ENCODE data around the gene THSD4. TPM values are rescaled to one million over a fixed set of nuclear protein-coding genes. Genes with fewer than 3 reads are reported as not detected.

THSD4 gene
- polyA plus RNA-seq, 1 experiment = 45.8 TPM

DNA sequence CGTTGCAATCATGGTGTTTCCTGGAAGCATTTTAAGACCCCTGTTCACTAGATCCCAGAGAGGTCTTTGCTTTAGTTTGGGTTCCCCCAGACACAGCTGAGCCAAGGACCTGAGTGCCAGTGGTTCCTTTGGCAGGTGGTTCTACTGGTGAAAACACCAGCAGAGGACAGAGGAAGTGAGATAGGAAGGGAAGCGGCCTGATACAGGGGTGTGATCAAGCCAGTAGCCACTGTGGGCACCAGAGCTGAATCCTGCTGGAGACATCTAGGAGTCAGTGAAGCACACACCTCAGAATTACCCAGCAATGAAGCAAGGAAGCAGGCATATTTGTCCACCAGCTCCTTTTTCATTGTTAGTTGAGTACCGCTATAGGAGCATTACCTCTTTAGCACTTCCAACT lies 451.9 kb downstream of the THSD4 start:
- TF ChIP-seq, protein P1, sequence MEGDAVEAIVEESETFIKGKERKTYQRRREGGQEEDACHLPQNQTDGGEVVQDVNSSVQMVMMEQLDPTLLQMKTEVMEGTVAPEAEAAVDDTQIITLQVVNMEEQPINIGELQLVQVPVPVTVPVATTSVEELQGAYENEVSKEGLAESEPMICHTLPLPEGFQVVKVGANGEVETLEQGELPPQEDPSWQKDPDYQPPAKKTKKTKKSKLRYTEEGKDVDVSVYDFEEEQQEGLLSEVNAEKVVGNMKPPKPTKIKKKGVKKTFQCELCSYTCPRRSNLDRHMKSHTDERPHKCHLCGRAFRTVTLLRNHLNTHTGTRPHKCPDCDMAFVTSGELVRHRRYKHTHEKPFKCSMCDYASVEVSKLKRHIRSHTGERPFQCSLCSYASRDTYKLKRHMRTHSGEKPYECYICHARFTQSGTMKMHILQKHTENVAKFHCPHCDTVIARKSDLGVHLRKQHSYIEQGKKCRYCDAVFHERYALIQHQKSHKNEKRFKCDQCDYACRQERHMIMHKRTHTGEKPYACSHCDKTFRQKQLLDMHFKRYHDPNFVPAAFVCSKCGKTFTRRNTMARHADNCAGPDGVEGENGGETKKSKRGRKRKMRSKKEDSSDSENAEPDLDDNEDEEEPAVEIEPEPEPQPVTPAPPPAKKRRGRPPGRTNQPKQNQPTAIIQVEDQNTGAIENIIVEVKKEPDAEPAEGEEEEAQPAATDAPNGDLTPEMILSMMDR (IDR thresholded peaks at IDR 0.05; ENCODE audit: low read depth, low read length) = no peak
- Histone ChIP-seq H3K4me3 (ENCODE audit: low read depth, low read length) (no peak overlapping the region), H3K27me3 (ENCODE audit: control insufficient read depth, insufficient read depth, low read length) (peaks cover 3% of the 10 kb centered on the region), H3K27ac (ENCODE audit: low read depth, low read length) (no peak overlapping the region), H3K9me3 (ENCODE audit: control insufficient read depth, insufficient read depth, low read length) (no peaks in the 10 kb centered on the region)
- DNase-seq (ENCODE audit: low read depth, low spot score) = no peak
- ChIA-PET POLR2A (no interaction called here), CTCF (no interaction called here)

DNA sequence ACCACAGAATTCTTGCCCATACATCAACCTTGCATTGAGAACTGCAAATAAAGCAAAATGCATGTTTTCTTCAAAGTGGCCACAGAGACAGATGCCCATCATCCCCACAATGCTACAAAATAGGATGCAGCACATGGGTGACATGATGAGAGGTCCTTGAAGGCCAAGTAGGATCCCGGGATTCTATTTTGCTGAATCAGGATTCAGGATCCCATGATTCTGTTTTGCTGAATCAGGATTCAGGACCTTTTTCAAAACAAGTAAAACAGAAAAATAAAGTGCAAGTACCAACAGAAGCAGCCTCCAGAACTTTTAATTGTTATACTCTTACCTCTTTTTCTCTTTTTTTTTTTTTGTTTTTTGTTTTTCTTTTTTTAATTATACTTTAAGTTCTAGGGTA lies 453.0 kb downstream of the THSD4 start:
- TF ChIP-seq, protein P1 (IDR thresholded peaks at IDR 0.05; ENCODE audit: low read depth, low read length) = no peak
- Histone ChIP-seq H3K4me3 (ENCODE audit: low read depth, low read length) (no peak overlapping the region), H3K9me3 (ENCODE audit: control insufficient read depth, insufficient read depth, low read length) (no peaks in the 10 kb centered on the region), H3K27me3 (ENCODE audit: control insufficient read depth, insufficient read depth, low read length) (peaks cover 3% of the 10 kb centered on the region), H3K27ac (ENCODE audit: low read depth, low read length) (no peak overlapping the region)
- POLR2A ChIA-PET = no interaction called here
- CTCF ChIA-PET = no interaction called here
- DNase-seq (ENCODE audit: low read depth, low spot score) = no peak

DNA sequence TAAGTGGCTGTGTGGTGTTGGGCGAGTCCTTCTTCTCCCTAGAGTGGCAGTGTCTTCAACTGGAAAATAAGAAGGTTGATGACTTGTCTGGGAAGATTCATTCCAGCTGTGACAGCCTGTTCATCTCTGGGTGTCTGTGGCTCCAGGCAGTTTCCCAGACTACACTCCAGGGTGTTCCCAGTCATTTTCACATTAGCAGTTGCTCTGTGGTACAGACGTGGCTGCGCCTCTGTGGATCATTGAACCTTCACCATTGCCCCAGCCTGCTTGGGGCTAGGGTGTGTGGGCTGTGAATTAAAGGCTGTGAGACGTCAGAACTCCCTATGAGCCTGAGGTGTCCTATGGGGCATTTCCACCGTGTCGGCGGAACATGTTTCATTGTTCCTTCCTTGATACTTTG lies 455.5 kb downstream of the THSD4 start:
- TF ChIP-seq, protein P1 (IDR thresholded peaks at IDR 0.05; ENCODE audit: low read depth, low read length) = no peak
- peaks cover 3% of the 10 kb centered on the region for H3K27me3 ChIP-seq (ENCODE audit: control insufficient read depth, insufficient read depth, low read length)
- no peaks in the 10 kb centered on the region for H3K9me3 ChIP-seq (ENCODE audit: control insufficient read depth, insufficient read depth, low read length)
- ChIA-PET CTCF (no interaction called here), POLR2A (no interaction called here)
- no peak overlapping the region for H3K27ac ChIP-seq (ENCODE audit: low read depth, low read length)
- DNase-seq (ENCODE audit: low read depth, low spot score) = no peak
- H3K4me3 ChIP-seq (ENCODE audit: low read depth, low read length) = no peak overlapping the region

DNA sequence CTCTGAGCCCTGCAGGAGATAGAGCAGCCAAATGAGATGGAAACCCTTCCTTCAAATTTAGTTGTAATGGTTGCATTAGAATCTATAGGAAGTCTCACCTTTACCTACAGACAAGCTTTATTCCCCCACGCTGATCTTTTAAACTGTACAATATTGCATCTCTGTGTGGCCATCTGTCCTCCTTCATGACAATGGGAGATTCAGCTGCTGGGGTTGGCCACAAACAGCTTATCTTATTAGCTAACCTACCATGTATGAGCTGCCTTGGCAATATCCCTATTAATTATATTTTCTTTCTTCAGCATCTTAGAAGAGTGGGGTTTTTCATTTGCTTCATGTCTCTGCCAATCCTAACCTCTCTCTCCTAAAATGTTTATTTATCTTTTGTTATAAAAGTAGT lies 456.4 kb downstream of the THSD4 start:
- Histone ChIP-seq H3K27me3 (ENCODE audit: control insufficient read depth, insufficient read depth, low read length) (peaks cover 3% of the 10 kb centered on the region), H3K4me3 (ENCODE audit: low read depth, low read length) (no peak overlapping the region), H3K27ac (ENCODE audit: low read depth, low read length) (no peak overlapping the region), H3K9me3 (ENCODE audit: control insufficient read depth, insufficient read depth, low read length) (no peaks in the 10 kb centered on the region)
- TF ChIP-seq, protein P1 (IDR thresholded peaks at IDR 0.05; ENCODE audit: low read depth, low read length) = no peak
- no peak for DNase-seq (ENCODE audit: low read depth, low spot score)
- POLR2A ChIA-PET = no interaction called here
- CTCF ChIA-PET = interaction anchor here (1.7 kb wide), 1 partner anchor 79 kb away, joined by 5 read pairs; no protein-coding TSS in a partner anchor

DNA sequence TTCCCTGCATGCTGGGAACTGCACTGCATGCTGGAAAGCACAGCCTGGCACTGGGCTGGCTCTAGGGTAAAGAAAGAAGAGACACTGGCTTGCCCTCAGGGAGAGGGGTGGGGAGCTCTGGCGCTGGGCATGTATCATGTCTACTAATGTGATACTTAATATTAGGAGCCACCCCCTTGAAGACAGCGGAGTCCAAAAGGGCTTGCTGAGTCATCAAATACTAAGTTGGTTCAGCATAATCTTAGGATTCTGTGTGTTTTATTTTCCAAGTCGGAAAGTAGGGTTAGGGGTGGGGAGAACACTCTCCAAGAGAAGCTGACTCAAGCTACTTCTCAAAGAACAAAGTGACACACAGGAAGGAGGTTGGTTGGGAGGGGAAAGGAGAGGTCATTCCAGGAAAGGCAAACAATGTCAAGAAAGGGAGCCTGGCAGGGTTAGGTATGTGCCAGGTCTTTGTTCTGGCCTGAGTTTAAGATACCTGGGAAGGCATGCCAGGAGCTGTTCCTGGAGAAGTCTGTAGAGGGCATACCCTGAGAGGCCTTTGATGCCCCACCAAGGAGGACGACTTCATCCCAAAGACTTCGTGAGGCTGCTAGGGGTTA lies 457.3 kb downstream of the THSD4 start:
- no peaks in the 10 kb centered on the region for H3K9me3 ChIP-seq (ENCODE audit: control insufficient read depth, insufficient read depth, low read length)
- H3K4me3 ChIP-seq (ENCODE audit: low read depth, low read length) = no peak overlapping the region
- ChIA-PET CTCF (interaction anchor here (1.3 to 1.7 kb wide), 2 partner anchors 78 to 171 kb away, joined by 5 read pairs; no protein-coding TSS in a partner anchor), POLR2A (no interaction called here)
- TF ChIP-seq, protein P1 (IDR thresholded peaks at IDR 0.05; ENCODE audit: low read depth, low read length) = no peak
- H3K27ac ChIP-seq (ENCODE audit: low read depth, low read length) = no peak overlapping the region
- DNase-seq (ENCODE audit: low read depth, low spot score) = no peak
- no peaks in the 10 kb centered on the region for H3K27me3 ChIP-seq (ENCODE audit: control insufficient read depth, insufficient read depth, low read length)

All from AG04450 (cell line).